ENCODE data around the gene CDK12.
A peak's percentile ranks its signal among the peaks of the same experiment; 100 is the strongest.

The CDK12 gene

DNA sequence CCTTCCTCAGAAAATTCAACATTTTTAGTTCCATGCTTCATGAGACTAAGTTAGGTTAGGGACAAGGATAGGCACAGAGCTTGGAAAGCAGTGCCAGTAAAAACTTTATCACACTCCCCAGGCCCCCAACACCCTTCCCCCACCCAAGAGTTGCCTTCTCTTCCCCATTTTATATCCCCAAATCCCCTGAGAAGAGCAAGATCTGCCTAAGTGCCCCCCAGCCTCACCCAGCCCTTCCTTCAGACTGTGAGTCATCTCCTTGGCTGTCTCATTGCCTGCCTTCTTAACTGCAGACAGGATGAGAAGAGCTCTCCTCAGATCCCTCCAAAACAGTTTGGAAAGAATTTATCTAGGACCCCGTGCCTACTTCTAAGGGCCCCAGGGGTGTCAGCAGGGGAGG, 90.6 kb downstream of the CDK12 start:
- no peak for DNase-seq

DNA sequence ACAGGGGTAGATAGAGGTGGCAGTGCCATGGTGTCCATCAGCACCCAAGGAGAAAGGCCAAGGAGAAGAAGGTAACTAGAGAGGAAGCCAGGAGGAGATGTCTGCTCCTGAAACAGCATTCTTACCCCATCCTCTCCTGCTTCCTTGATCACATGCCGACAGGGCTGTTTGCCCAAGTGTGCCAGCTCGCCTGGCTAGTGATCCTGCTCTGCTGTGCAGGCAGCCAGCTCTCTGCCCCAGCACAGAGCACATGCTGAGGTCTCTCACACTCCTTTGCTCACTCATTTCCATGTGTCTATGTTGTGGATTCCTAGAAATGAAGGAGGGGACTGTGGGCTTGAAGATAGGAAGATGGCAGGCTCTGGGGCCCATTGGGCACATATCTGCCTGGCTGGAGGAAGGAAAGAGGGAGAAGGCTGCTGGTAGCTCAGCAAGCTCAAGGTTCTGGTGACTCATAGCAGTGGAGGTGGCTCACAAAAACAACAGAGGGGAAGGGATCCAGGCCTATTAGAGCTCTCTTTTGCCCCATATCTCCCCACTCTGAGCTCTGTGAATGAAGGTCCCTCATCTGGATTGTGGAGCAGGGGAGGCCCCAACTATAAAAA, 92.2 kb downstream of the CDK12 start:
- DNase-seq = no peak

DNA sequence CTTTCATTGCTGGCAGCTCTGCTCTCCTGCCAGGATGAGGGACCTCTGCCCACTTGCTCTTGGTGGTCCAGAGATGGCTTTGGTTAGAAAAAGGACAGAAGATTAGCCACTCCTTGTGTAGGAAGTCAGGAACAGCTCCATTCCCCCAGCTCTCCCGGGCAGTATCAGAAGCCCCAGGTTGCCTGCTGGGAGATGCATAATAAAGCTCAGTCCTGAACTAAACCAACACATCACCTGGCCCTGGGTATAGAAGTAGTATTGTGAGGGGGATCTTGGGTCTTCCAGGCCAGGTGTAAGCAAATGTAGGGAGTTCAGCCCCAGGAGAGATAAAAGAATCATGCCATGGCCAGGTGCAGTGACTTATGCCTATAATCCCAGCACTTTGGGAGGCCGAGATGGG, 94.1 kb downstream of the CDK12 start:
- no peak for DNase-seq

DNA sequence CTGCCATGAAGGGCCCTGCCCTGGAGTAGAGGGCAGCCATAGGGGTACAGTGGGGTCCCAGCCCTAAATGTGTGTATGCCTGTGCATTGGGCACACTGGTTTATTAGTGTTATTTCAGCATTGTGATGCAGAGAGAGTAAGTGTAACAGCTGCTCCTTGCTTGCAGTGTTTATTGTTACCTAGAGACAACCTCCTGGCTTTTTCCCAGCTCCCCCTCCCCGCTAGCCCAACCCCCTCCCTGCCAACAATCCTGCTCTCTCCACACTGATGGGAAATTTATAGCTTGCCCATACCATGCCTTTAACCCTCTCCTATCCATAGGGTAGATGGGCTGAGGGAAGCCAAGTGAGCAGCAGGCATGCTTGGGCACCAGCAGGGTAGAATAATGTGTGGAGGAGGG, 95.1 kb downstream of the CDK12 start:
- no peak for DNase-seq

DNA sequence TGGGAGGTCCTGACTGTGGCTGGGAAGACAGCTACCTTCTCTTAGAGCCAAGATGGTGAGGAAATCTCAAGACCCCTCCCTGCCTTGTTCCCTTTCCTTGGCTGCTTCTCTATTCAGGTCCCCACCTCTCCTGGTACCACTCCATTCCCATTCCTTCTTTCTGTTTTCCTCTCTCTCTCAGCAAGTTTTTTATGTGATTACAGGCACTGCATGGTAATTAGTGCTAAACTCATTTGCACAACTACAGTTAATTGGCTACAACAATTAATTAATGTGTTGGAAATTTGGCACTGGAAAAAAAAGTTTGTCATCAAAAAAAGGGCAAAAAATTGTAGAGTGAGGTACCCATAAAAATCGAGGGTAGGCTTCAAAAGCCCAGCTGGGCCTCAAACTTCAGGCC, 101.1 kb downstream of the CDK12 start:
- DNase-seq = no peak

GRCh38 chr17:39562976-39563375, 101.7 kb downstream of the CDK12 start:
- no peak for DNase-seq

DNA sequence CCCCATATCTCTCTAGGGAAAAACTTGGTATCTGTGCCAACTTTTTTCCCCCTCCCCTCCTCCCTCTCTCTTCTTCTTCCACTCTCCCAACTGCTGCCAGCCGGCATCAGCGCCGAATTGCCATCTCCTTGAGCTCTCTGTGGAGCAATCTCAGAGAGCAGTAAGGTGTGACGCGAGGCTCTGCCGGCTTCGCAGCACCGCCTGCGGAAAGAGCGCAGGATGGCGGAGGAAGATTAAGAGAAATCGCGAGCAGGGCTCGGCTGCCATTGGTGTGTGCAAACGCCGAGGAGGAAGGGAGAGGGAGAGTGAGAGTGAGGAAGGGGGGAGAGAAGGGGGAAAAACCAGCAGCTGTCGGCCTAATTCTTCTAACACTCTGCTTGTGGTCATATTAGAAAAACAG, 102.2 kb downstream of the CDK12 start:
- DNase-seq = peak; percentile 22

DNA sequence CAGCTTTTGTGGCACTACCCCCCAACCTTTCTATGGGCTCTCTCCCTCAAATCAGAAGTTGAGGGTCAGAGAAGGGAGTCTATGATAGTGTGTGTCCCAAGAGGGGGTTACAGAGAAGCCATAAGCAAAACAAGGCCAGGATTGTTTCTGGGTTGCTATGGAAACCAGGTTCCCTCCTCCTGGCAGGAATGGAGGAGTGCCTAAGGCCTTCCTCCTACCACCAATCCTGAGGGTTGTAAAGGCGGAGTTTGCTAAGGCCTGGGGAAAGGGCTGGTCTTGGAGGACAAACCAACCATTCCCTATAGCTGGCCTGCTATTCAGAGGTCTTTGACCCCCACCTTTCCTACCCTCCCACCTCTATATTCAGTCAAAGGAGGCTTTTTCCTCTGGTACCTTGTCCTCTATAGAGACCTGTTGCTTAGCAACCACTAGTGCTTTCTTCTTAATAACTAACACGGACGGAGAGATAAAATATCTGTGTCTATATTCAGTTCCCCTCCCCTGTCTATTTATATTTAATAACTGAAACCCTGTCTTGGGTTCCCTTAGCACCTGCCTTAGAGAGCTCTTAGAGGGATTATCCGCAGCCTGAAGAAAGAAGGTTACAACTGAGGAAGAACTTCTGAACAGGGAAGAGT, 103.0 kb downstream of the CDK12 start:
- peak; percentile 75 for DNase-seq

- DNase-seq = no peak
Observed at GRCh38 chr17:39566094-39566850, 105.0 kb downstream of the CDK12 start.

GRCh38 chr17:39568702-39569101, 107.4 kb downstream of the CDK12 start:
- no peak for DNase-seq

GRCh38 chr17:39569126-39569525, 107.8 kb downstream of the CDK12 start:
- DNase-seq = no peak

- no peak for DNase-seq
Observed at GRCh38 chr17:39572121-39572520, 110.8 kb downstream of the CDK12 start.

DNA sequence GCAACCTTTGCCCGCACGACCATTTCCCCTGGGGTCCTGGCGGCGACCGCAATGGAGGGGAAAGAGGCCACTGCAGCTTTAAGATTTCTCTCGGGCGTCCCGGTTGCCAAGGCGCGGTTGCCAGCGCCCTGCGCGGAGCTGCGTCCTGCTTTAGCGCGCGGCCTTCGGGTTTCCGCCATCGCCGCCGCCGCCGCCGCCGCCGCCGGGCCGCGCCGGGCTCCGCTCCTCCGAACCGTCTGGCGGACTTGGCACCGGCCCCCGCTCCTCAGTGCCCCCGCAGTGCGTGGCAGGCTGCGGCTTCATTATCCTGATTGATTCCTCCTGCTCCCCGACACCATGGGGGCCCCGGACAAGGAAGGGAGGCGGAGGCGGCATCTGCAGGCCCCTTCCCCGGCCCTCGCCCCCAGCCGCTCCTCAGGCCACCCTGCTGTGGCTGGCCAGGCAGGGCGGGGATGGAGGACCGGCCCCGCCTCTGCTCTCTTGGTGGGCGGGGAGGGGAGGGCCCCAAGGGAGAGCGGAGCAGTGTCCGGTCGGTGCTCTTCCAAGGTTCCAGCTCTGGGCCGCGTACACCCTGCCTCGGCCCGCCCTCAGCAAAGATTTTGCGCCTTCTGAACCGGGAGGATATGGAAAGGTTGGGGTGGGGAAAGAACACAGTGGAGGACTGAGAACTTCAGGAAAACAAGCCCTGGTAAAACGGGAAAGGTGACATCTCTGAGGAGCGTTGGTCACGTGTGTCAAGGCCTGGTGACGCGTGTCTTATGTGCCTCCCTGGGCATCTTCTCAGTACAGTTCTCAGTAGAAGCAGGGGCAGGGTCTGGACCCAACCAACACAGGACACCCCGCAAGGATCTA, 112.4 kb downstream of the CDK12 start:
- DNase-seq = no peak

DNA sequence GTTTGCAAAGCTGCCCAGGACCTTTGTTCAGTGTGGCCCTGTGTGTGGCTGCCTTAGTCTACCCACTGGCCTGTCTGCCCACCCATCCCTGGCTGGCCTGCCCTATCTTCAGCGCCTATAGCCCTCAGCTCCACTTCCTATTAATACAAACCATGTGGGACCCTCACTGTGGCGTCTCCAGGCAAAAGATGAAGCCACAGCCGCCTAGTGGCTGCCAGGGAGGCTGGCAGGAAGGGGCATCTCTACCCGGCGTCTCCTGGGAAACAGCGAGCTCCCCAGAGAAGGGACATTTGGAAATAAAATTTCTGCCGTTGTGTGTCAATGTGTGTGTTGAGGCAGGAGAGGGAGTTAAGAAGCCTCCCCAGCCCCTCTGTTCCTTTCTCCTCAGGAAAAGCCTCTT, 114.9 kb downstream of the CDK12 start:
- DNase-seq = peak; percentile 31

- no peak for DNase-seq
Observed at GRCh38 chr17:39578272-39578671, 117.0 kb downstream of the CDK12 start.

DNA sequence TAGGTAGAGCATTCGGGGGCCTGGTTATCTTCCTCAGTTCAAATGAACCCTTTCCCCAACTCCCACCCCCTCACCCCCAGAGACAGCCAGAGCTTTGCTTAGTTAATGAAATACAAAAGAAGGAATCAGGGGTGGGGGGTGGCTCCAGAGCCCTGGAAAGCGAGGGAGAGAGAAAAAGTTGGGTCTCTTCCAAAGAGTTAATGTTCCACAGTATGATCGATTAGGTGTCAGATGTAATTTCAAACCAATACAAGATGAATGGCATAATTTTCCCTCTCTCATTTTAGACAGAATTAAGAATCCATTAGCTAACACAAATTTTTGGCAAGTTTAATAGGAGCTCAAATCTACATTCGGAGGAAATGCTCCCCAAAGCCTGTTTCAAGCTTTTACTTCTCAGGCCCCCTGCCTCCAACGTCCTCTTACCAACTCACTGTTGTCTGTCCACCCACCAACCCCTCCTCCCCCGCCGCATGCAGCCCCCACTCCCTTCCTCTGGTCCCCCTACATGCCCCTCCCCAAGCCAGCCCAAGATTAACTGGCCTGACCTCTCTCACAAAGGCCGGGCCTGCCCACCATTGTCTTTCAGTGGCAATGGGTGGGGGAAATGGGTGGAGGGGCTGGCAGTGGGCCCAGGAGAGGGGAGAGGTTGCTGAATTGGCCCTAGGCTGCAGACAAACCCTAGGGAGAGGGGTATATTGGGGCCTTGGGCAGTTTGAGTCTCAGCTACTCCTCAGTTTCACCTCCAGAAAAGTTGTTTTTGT, 118.2 kb downstream of the CDK12 start:
- DNase-seq = no peak

- DNase-seq = no peak
Observed at GRCh38 chr17:39580082-39580468, 118.8 kb downstream of the CDK12 start.

- no peak for DNase-seq
Observed at GRCh38 chr17:39581071-39581758, 119.9 kb downstream of the CDK12 start.

DNA sequence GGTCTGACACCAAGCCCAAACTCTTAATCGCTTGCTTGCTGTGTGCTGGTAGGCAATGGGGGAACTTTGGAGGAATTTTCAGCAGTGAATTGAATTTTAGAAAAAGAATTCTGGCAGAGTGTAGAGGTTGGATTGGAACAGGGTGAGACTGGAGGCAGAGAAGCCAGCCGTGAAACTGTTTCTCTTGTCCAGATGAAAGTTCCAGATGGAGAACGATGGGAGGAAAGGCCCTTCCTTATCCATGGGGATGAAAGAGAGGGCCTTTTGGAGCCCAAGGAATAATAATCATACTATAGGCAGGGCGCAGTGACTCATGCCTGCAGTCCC, 120.4 kb downstream of the CDK12 start:
- DNase-seq = no peak

DNA sequence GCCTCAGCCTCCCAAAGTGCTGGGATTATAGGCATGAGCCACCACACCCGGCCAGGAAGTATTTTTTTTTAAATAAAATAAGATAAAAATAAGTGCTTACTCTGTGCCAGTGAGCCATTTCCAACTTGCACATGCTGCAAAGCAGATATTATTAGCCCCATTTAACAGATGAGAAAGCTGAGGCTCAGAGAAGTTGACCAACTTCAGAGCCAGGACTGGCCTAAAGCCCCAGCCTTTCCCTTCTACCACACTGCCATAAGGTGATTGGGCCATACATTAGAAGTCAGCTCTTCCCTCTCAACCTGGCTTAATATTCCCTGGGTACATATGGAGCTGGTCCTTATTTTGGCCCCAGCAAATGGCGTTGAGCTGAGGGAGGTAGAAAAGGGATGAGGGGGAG, 121.4 kb downstream of the CDK12 start:
- no peak for DNase-seq

Data from NCI-H1436 treated with DMSO at 0.1 percent for 48 hours (cell line).